GM19193 (cell line): ENCODE data around the gene RRP9.

Experiments
- POLR2A ChIP-seq: IDR thresholded peaks from 4 replicates; pipeline ENCODE4 v1.6.1; 2011; ENCODE audit not compliant: insufficient read depth, insufficient read length; ENCODE audit errors: extremely low read depth

The RRP9 gene

DNA sequence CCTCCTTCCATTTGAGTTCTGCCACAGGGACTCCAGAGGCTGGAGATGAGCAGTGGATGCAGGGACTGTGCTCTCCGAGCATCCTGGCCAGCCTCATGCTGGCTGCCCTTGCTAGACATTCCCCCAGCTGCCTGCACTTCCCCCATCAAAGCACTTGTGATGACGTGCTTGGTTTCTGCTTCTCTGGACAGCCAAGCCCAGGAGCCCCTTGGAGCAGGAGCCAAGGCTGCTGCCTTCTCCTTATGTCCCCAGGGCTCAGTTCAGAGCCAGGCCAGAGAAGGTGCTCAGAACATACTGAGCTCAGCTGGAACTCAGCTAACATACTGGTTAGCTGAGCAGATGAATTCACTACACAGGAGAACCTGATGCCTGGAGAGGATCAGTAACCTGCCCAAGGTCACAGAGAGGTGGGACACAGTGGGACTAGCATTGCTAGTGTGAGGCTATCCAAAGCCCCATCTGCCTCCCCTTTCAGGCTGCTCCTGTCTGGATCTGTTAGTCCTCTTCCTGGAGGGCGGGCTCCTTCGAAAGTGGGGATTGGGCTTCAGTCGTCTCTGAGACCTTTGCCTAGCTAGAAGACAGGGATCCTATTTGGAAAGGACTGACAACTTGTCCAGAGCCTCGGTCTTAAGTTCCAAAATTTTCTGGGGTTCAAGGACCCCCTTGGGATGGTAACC is 21.3 kb upstream of the RRP9 start:
- TF ChIP-seq POLR2A, result no peak

DNA sequence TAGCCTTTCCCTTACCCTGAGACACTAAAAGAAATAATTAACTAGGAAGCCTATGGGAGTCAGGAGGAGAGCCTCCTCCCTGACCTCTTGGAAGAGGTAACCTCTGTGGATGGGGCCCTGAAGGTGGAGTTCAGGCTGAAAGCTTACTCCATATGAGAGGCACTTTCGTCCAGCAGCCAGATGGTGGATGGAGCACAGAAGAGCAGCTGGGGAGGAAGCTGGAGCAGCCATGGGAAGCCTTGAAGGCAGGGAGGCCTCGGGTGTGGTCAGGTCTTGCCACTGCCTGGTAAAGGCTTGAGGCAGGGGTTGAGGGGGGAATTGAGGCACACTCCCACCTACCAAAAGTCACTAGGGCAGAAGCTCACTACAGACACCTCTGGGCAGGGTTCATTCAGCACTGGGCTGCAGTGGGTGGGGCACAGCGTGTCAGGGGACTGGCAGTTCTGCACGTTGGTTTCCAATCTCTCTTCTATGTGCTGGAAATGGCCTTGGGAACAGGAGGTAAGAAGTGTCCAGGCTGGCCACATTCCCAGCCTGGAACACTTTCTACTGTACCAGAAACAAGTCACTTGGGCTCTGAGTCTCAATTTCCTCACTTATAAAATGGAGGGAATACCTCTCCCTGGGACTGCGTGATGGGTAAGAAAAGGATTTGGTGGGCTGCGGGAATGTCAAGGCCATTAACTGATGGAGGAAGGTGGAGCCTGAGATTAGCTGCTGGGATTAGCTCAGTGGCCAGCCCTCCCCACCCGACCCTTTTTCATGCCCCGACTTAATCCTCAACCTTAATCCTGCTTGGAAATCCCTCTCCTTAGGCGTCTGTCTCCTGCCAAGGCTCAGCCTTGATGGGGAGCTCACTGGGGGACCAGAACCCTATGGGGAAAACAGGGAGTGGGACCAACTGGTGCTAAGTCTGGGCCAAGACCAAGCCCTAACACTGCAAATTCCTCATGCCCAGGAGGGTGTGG is 20.2 kb upstream of the RRP9 start:
- no peak for TF ChIP-seq POLR2A

DNA sequence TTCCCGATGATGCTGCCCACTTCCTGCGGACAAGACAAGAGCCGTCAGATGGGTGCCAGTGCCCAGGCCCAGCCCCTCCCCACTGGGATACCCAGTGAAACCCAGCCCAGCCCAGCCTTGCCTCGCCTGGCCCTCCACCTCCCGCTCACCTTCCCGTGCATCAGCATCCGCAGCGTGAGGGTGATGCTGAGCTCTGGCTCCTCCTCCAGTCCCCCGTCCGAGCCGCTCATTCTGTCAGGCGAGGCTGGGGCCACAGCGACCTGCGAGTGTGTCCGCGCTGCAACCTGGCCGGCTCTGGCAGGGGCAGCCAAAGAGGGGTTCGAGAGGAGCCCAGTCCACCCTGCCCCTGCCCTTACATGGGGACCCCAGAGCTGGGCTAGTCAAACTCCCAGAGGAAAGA is 19.3 kb upstream of the RRP9 start:
- no peak for TF ChIP-seq POLR2A

DNA sequence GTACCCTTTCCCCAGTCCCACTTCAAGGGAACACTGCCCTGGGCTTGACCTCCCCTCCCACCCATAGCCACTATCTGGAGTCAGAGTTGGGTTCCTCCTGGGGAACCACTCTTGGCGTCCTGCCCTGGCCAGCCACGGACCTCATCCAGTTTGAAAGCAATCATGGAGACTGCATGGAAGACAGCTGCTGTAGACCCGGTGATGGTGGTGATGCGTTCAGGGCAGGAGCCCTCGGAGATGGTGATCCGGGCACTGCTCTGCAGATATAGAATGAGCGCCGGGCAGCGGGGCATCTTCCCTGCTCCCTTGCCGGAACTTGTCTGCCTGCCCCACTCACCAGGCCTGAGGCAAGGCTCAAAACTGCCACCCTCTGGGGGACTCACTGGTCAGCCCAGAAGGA is 18.7 kb upstream of the RRP9 start:
- TF ChIP-seq POLR2A, result no peak

DNA sequence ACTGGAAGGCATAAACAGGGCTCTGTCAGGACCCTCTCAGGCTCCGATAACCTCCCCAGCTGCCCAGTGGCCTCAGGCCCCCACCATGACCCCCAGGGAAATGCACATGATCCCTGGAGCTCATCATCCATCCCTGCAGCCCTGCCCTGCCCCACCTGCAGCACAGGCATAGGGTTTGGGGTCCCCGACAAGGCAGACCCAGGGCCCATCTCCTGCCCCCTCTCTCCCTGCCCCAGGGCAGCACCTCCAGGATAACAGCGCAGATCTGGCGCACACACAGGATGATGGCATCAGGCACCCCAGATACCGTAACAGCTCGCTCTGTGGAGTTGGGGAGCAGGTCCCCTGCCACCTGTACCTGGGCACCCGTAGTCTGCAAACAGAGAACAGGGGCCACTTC is 17.9 kb upstream of the RRP9 start:
- TF ChIP-seq POLR2A, result no peak

DNA sequence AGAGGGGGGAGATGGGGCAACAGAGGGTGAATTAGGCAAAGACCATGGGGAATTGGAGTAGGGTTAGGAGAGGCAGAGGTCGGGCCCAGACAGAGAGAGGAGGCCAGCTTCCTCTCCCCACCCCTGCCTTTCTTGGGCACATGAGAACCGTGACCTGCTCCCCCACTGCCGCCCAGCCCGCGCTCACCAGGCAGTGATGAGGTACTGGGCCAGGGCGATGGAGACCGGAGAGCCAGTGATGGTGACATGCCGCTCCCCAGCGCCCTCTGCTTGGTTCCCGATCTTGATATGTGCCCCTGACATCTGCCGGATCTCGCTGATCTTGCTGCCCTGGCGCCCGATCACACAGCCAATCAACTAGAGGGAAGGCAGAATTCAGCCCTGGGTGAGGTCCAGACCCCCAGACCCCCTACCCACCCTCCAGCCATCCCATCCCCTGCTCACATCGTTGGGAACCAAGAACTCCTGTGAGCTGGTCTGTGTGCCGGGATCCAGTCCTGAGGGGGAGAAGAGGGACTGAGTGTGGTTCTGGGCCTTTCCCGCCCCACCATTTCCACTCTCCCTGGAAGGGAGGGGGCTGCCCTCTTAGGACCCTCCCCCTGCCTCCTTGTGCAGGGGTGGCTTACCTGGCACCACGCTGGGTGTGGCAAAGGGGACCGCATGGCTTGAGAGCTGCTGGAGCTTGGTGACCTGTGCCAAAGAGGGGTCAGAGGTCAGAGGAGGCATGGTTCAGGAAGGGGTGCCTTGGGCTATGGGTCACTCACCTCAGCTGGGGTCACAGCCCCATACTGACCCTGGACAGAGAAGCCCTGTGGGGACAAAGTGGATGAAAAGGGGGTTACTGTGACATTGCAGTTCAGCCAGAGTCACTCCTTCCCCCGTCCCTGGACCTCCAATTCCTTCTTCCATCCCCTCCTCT is 17.2 kb upstream of the RRP9 start:
- no peak for TF ChIP-seq POLR2A

DNA sequence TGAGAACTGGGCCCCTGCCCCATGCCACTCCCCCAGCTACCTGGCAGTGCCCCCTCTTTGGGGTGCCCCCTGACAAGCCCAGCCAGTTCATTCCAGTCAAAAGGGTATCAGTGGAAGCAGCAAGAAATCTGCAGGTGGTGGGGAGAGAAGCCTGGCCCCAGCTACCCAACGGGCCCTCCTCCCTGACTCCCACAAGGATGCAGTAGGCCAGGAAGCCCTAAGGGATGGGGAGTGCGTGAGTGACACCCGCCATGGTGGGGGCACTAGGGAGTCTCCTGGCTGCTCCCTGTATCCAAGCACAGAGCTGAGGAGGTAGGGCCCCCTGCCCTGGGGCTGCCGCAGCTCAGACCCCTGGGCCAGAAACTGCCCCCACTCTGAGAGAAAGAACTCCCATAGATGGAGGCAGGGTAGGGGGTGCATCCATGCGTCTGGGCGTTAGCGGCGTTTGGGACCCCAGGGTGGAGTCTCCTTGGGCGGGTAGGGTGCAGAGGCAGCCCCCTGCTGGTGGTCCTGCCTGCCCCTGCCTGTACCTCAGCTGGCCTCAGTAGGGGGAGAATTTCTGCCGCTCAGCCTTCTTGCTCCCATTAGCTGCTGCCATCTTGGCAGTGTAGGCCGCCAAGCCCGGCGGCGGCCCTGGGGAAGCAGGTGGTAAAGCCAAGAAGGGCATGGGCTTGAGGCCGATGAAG is 16.0 kb upstream of the RRP9 start:
- TF ChIP-seq POLR2A, result no peak

DNA sequence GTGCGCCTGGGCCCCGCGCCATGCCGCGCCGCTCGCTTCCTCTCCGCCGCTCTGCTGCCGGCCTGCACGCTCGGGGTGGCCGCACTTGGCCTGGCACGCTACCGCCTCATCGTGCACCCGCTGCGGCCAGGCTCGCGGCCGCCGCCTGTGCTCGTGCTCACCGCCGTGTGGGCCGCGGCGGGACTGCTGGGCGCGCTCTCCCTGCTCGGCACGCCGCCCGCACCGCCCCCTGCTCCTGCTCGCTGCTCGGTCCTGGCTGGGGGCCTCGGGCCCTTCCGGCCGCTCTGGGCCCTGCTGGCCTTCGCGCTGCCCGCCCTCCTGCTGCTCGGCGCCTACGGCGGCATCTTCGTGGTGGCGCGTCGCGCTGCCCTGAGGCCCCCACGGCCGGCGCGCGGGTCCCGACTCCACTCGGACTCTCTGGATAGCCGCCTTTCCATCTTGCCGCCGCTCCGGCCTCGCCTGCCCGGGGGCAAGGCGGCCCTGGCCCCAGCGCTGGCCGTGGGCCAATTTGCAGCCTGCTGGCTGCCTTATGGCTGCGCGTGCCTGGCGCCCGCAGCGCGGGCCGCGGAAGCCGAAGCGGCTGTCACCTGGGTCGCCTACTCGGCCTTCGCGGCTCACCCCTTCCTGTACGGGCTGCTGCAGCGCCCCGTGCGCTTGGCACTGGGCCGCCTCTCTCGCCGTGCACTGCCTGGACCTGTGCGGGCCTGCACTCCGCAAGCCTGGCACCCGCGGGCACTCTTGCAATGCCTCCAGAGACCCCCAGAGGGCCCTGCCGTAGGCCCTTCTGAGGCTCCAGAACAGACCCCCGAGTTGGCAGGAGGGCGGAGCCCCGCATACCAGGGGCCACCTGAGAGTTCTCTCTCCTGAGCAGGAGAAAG is 14.4 kb upstream of the RRP9 start:
- TF ChIP-seq POLR2A, result no peak

DNA sequence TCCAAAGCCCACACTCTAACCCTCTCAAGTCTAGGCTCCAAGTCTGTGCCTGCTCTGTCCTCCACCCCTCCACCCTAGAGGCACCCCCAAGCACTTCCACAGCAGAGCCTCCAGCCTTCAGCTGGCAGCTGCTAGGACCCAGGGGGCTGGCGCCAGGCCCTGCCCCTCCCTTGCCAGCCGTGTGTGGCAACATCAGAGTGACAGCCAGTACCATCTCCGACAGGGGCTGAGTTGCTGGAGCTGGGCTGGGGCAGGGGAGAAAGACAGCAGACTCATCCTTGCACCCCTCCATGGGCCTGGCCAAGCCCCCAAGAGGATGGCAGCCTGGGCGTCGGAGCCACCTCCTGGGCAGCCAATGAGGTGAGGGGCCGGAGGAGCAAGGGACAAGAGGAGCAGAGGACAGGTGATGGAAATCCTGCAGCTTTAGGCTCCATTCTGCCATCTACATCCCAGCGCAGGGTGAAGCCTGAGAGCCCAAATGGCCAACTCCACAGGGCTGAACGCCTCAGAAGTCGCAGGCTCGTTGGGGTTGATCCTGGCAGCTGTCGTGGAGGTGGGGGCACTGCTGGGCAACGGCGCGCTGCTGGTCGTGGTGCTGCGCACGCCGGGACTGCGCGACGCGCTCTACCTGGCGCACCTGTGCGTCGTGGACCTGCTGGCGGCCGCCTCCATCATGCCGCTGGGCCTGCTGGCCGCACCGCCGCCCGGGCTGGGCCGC is 13.6 kb upstream of the RRP9 start, which contains the start of gene GPR62:
Gene GPR62, plus strand, starts transcription at position 207 of the 718 bp plus-strand sequence. Its CDS starts 272 bp downstream, at position 479.
- no peak for TF ChIP-seq POLR2A

DNA sequence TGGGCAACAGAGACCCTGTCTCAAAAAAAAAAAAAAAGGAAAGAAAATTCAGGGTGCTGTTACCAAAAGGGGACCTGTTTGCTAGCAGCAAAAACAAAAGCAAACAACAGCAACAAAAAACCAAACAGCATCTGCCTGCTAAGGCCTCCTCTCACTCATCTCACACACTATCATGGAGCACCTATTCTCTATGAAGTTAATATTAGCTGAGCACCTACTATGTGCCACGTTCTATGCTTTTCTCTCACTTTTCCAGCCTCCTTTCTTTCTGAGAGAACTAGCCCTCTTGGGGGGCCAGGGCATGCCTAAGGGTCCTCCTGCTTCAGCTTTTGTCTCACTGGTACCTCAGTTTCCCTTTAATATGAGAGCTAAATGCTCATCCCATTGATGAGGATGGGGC is 13.0 kb upstream of the RRP9 start:
- no peak for TF ChIP-seq POLR2A

DNA sequence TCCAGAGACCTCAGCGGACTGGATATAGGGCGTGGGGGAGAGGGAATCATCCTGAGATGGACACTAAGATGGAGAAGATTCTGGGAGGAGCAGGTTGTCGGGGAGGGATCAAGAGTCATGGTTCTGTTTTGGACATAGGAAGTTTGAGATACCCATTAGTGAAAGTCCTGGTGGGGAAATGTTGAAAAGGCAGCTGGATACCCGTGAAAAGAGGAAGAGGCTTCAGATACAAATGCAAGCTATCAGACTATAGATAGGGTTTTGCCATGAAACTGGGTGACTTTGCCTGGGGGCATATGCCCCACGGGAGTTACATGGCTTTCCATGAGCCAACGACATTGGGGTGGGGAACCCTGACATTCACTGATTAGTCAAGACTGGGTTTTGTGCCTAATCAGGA is 12.4 kb upstream of the RRP9 start:
- TF ChIP-seq POLR2A, result no peak

DNA sequence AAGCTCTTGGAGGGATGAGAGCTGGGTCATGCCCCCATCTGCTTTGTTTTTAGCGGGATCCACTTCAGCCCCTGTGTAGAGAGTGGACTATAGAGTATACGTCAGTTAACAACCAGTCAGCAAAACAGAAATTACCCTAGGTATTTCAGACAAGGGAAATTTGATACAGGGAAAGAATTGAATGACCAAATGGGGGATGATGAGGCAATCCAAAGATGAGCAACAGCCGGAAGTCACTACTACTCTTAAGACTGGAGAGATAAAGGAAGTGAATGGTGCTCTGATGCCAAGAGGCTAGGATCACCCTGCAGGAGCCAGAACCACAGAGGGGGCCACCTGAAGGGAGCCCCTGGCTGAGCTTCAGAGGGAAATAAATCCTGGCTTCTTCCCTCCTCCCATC is 11.7 kb upstream of the RRP9 start:
- no peak for TF ChIP-seq POLR2A

DNA sequence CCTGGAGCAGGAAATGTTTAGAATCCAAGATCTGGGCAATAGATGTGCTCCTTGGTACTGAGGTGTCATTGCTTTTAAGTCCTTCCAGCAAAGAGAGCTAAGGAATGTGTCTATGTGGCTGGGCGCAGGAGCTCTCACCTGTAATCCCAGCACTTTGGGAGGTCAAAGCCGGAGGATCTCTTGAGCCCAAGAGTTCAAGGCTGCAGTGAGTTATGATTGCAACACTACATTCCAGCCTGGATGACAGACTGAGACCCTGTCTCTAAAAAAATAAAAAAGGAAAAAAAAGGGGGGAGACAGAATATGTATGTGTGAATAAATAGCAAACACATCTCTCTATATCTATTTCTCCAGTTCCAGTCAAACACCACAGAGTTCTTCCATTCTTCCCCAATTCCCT is 9.2 kb upstream of the RRP9 start:
- TF ChIP-seq POLR2A, result no peak
